Measurements from ENCODE around the gene USP35. TPM values are rescaled to one million over a fixed set of nuclear protein-coding genes. Genes with fewer than 3 reads are reported as not detected.
"Not testable (repeated sequence)": the region's sequence is repeated elsewhere in the genome, so short reads cannot be mapped to it uniquely, and the experiment has no call there.

USP35 gene
- total RNA-seq, 1 donor from 2014 or later: 6.6 TPM

GRCh38 chr11:78221396-78222315, 32.9 kb downstream of the USP35 start:
- DNase-seq (ENCODE audit: low read depth): no peak
- H3K27me3 ChIP-seq (ENCODE audit: control insufficient read depth, insufficient read depth, low read length): no peaks in the 10 kb centered on the region
- TF ChIP-seq CTCF (IDR thresholded peaks at IDR 0.05; ENCODE audit: insufficient read depth, low read length, poor library complexity, severe bottlenecking): no peak
- no peak overlapping the region for H3K4me3 ChIP-seq (ENCODE audit: low read depth, low read length)
- peaks cover 8% of the 10 kb centered on the region for H3K36me3 ChIP-seq (ENCODE audit: control insufficient read depth, insufficient read depth, low read length)

GRCh38 chr11:78222726-78223125, 34.0 kb downstream of the USP35 start:
- not testable (repeated sequence) for H3K4me3 ChIP-seq (ENCODE audit: low read depth, low read length); H3K36me3 ChIP-seq (ENCODE audit: control insufficient read depth, insufficient read depth, low read length); H3K27me3 ChIP-seq (ENCODE audit: control insufficient read depth, insufficient read depth, low read length); DNase-seq (ENCODE audit: low read depth)

GRCh38 chr11:78223320-78223954, 34.7 kb downstream of the USP35 start:
- H3K27me3 ChIP-seq (ENCODE audit: control insufficient read depth, insufficient read depth, low read length): no peaks in the 10 kb centered on the region
- TF ChIP-seq CTCF (IDR thresholded peaks at IDR 0.05; ENCODE audit: insufficient read depth, low read length, poor library complexity, severe bottlenecking): no peak
- H3K4me3 ChIP-seq (ENCODE audit: low read depth, low read length): no peak overlapping the region
- H3K36me3 ChIP-seq (ENCODE audit: control insufficient read depth, insufficient read depth, low read length): peaks cover 8% of the 10 kb centered on the region
- DNase-seq (ENCODE audit: low read depth): no peak

- Histone ChIP-seq H3K4me3 (ENCODE audit: low read depth, low read length) (no peak overlapping the region), H3K36me3 (ENCODE audit: control insufficient read depth, insufficient read depth, low read length) (peaks cover 8% of the 10 kb centered on the region), H3K27me3 (ENCODE audit: control insufficient read depth, insufficient read depth, low read length) (no peaks in the 10 kb centered on the region)
- DNase-seq (ENCODE audit: low read depth): no peak
- TF ChIP-seq CTCF (IDR thresholded peaks at IDR 0.05; ENCODE audit: insufficient read depth, low read length, poor library complexity, severe bottlenecking): no peak
Measured at GRCh38 chr11:78224506-78224905, 35.8 kb downstream of the USP35 start.

GRCh38 chr11:78224906-78225420, 36.2 kb downstream of the USP35 start:
- no peak for DNase-seq (ENCODE audit: low read depth)
- no peaks in the 10 kb centered on the region for H3K27me3 ChIP-seq (ENCODE audit: control insufficient read depth, insufficient read depth, low read length)
- H3K4me3 ChIP-seq (ENCODE audit: low read depth, low read length): no peak overlapping the region
- no peak for TF ChIP-seq CTCF (IDR thresholded peaks at IDR 0.05; ENCODE audit: insufficient read depth, low read length, poor library complexity, severe bottlenecking)
- H3K36me3 ChIP-seq (ENCODE audit: control insufficient read depth, insufficient read depth, low read length): peaks cover 8% of the 10 kb centered on the region

All from kidney epithelial cell (primary cell).